SK-N-MC (cell line): ENCODE measurements around the gene MYH13.

Experiments
- DNase-seq: peaks from one replicate; pipeline ENCODE4 v3.0.0-alpha.2; 2011; ENCODE audit warnings: low read depth, low spot score
- H3K27ac ChIP-seq: fragments of 200-600 bp; sonication (generic); 2 replicates; pipeline ENCODE4 v1.5.1; 2016; ENCODE audit warnings: mixed run types
- H3K36me3 ChIP-seq: fragments of 200-600 bp; sonication (generic); 2 replicates; pipeline ENCODE4 v1.6.1; 2017; ENCODE audit warnings: antibody characterized with exemption, low read length, mixed read lengths; ENCODE audit not compliant: insufficient read depth
- H3K4me3 ChIP-seq: fragments of 200-600 bp; sonication (generic); 2 replicates; pipeline ENCODE4 v1.5.1; 2016
- H3K9ac ChIP-seq: fragments of 200-600 bp; sonication (generic); 2 replicates; pipeline ENCODE4 v1.8.0; 2017; ENCODE audit warnings: mixed run types, mixed read lengths; ENCODE audit not compliant: insufficient read length
- H3K9me3 ChIP-seq: fragments of 200-600 bp; sonication (generic); 2 replicates; pipeline ENCODE4 v1.6.1; 2017; ENCODE audit warnings: low read depth, mild to moderate bottlenecking, antibody characterized with exemption, low read length, moderate library complexity, mixed read lengths
- EZH2 ChIP-seq: fragments of 200-600 bp; sonication (generic); IDR thresholded peaks from one replicate; pipeline ENCODE4 v1.6.1; 2017; ENCODE audit warnings: antibody characterized with exemption
- FOXP2 ChIP-seq: optimal IDR thresholded peaks from 2 replicates; pipeline ENCODE3; 2011; ENCODE audit warnings: mild to moderate bottlenecking, moderate library complexity; ENCODE audit not compliant: insufficient read depth; ENCODE audit errors: extremely low read length, control extremely low read depth
- POLR2AphosphoS5 ChIP-seq: IDR thresholded peaks from 2 replicates; pipeline ENCODE4 v1.6.1; 2012; ENCODE audit warnings: mild to moderate bottlenecking, low read depth, low read length, borderline replicate concordance

The MYH13 gene

DNA sequence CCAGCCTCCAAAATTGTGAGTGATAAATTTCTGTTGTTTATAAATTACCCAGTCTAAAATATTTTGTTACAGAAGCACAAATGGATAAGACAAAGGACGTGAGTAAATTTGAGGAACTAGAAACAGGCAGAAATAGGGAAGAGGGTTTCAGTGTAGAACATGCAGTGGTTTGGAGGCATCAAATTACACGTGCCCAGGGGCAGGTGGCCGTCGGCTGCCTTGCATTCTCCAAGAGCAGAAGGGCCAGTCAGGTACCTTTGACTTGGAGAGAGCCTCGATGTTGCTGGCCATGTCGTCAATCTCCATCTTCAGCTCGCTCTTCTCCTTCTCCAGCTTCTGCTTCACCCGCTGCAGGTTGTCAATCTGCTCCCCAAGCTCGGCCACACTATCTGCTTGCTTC lies 54.3 kb downstream of the MYH13 start:
- no peak for DNase-seq
- H3K9me3 ChIP-seq: no peaks in the 10 kb centered on the region
- no peaks in the 10 kb centered on the region for H3K36me3 ChIP-seq
- H3K27ac ChIP-seq: no peak overlapping the region
- H3K4me3 ChIP-seq: no peak overlapping the region
- H3K9ac ChIP-seq: no peak overlapping the region
- TF ChIP-seq EZH2 (no peak), POLR2AphosphoS5 (no peak), FOXP2 (no peak)

DNA sequence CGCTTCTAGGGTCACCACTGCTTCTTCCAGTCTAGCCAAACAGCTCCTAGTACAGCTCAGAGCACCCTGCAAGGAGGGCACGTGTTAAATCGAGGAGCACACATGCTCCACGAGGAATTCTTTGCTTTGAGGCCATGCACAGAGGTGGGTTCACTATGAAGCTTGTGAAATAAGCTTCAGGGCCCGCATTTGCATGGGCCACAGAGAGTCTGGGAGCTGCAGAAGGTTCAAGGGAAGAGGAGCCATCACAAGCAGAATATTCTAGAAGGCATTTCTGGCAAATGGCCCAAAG lies 55.3 kb downstream of the MYH13 start:
- Histone ChIP-seq H3K36me3 (no peaks in the 10 kb centered on the region), H3K27ac (no peak overlapping the region), H3K9me3 (no peaks in the 10 kb centered on the region), H3K4me3 (no peak overlapping the region), H3K9ac (no peak overlapping the region)
- TF ChIP-seq EZH2 (no peak), POLR2AphosphoS5 (no peak), FOXP2 (no peak)
- DNase-seq: no peak

DNA sequence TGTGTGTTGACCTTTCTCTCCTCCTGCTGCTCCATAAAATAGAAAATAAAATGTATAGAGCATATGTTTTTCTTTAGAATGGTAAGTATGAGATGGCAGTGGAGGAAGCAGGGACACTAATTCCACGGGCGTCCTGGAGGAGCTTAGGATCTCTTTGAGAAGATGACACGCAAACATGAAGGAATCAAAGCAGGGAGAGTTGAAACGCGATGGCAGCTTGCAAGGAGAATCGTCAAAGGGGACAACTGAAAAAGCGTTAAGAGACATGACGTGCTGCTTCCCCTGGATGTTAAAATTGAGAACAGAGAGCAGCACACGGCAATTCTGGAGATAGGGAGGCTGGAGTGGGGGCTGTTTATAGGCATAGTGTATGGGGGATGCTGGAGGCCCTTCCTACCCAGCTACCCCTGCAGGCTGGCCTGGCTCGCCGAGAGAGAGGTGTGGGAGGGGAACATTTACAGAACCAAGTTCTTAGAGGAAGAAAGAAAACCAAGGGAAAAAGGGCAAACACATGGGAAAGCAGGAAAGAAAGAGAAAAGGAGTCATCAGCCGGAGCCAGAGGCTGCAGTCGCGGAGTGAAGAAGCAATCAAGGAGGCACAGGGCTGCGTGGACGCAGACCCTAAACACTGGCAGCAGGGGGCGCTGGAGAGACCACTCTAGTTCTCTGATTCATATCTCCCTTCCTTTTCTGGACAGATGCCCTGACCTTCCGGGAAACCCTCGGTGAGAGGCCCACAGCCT lies 55.8 kb downstream of the MYH13 start:
- TF ChIP-seq POLR2AphosphoS5 (no peak), EZH2 (no peak), FOXP2 (no peak)
- H3K9ac ChIP-seq: no peak overlapping the region
- no peaks in the 10 kb centered on the region for H3K36me3 ChIP-seq
- no peak overlapping the region for H3K27ac ChIP-seq
- H3K4me3 ChIP-seq: no peak overlapping the region
- H3K9me3 ChIP-seq: no peaks in the 10 kb centered on the region
- no peak for DNase-seq

DNA sequence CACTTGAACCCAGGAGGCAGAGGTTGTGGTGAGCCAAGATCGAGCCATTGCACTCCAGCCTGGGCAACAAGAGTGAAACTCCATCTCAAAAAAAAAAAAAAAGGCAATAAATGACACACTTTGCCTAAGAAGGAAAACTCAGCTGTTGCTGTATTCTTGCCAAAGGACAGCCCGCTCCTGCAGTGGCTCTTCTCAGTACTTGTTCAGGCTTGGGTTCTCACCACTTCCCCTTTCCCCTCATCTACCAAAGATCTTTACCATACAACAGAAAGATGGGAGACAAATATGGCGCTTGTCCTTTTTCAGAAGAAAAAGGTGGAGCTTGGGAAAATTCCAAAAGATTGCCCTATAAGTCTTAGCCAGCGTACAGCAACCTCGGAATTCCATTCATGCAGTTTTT lies 58.5 kb downstream of the MYH13 start:
- no peaks in the 10 kb centered on the region for H3K9me3 ChIP-seq
- no peaks in the 10 kb centered on the region for H3K36me3 ChIP-seq
- H3K27ac ChIP-seq: no peak overlapping the region
- no peak for TF ChIP-seq FOXP2
- no peak for TF ChIP-seq POLR2AphosphoS5
- TF ChIP-seq EZH2: no peak
- no peak for DNase-seq
- H3K4me3 ChIP-seq: no peak overlapping the region
- H3K9ac ChIP-seq: no peak overlapping the region

DNA sequence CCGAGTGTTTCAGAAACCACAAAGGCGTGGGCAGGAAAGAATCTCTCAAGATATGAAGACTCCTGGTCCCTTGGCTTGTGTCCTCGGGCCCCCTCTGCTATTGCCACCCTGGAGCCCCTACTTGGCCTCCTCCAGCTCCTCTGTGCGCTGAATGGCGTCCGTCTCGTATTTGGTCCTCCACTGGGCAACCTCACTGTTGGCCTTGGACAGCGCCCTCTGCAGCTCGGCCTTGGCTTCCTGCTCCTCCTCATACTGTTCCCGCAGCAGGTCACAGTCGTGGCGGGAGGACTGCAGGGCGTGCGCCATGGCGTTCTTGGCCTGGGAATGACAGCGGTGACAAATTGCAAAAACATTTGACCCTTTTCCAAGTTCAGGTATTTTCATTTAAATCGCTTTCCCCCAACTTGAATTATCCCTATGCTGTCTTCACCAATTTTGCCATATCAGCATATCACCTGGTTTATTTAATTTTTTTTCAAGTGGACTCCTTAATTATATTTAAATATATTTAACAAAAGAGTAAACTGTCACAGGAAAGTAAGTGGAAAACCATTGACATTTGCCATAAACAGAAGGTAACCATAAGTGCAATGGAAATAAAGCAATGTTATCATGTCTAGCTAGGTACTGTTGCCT lies 59.7 kb downstream of the MYH13 start:
- H3K36me3 ChIP-seq: no peaks in the 10 kb centered on the region
- no peak for DNase-seq
- no peak overlapping the region for H3K9ac ChIP-seq
- no peak for TF ChIP-seq FOXP2
- TF ChIP-seq EZH2: no peak
- TF ChIP-seq POLR2AphosphoS5: no peak
- no peaks in the 10 kb centered on the region for H3K9me3 ChIP-seq
- H3K4me3 ChIP-seq: no peak overlapping the region
- no peak overlapping the region for H3K27ac ChIP-seq

DNA sequence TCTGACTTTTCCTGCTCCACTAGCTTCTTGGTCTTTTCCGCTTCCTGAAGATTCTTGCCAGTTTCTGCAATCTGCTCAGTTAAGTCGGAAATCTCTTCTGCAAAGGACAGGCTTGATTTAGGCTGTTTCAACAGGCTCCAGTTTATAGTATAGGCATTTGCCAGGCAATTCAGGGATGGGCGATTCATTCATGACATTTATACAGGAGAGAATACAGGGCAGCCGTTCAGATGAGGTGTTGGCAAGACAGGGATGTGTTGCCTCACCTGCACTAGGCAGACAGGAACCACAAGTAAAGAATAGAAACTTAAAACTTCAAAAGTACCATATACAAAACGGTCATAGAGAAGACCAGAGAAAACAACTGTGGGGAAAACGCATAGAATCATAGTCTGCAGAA lies 61.7 kb downstream of the MYH13 start:
- Histone ChIP-seq H3K9me3 (no peaks in the 10 kb centered on the region), H3K4me3 (no peak overlapping the region), H3K9ac (no peak overlapping the region), H3K27ac (no peak overlapping the region), H3K36me3 (no peaks in the 10 kb centered on the region)
- DNase-seq: no peak
- TF ChIP-seq POLR2AphosphoS5: no peak
- no peak for TF ChIP-seq EZH2
- no peak for TF ChIP-seq FOXP2

DNA sequence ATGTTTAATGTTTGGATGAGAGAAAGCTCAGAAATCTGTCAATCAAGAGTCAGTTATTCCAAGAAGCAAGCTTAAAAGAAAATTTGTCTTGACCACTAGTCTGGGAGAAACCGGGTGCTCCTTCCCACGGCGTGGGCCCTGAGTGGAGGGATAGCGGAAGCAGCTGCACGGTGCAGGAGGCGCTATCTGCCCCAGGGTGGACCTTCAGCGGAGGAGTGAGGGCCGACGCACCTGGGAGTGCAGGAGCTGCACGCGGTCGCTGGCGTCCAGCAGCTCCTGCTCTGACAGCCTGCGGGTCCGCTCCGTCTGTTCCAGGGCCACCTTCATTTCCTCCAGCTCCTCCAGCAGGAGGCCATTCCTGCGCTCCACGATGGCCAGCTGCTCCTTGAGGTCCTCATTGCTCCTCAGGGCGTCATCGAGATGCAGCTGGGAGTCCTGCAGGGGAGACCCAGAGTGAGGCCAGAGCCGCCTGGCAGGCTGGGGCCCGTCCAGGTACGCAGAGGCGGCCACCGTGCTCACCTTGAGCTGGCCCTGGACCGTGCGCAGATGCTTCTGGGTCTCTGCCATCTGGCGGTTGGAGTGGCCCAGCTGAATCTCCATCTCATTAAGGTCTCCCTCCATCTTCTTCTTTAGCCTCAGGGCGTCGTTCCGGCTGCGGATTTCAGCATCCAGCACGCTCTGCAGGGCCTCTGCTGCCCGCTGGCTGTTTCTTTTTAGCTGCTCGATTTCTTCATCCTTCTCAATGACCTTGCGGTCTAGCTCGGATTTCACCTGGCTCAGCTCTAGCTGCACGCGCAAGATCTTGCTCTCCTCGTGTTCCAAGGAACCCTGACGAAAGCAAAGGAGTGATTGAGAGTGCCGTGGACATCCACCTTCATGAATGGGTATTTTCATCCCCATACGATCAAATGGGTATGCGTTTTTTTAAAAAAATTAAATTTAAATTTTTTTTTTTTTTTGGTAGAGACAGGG lies 63.5 kb downstream of the MYH13 start:
- TF ChIP-seq EZH2: no peak
- no peak for TF ChIP-seq FOXP2
- TF ChIP-seq POLR2AphosphoS5: no peak
- no peak overlapping the region for H3K9ac ChIP-seq
- no peak for DNase-seq
- H3K4me3 ChIP-seq: no peak overlapping the region
- H3K27ac ChIP-seq: no peak overlapping the region
- H3K9me3 ChIP-seq: no peaks in the 10 kb centered on the region
- H3K36me3 ChIP-seq: no peaks in the 10 kb centered on the region

DNA sequence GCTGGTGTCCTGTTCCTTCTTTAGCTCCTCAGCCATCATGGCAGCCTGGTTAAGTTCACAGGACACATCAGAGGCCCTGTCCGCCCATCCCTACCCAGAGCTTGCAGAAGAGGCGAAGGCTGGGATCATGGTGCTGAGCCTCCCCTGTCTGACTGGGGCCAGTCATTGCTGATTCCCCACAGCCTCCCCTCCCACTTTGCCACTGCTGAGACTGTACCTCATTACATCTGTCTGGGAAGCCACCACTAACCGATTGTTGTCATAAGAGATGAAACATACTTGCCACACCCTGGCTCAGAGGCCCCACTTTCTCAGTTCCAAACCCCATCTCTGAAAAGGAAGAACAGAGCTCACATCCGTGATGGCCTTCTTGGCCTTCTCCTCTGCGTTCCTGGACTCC lies 66.2 kb downstream of the MYH13 start:
- no peaks in the 10 kb centered on the region for H3K9me3 ChIP-seq
- no peaks in the 10 kb centered on the region for H3K36me3 ChIP-seq
- no peak overlapping the region for H3K9ac ChIP-seq
- H3K4me3 ChIP-seq: no peak overlapping the region
- no peak for DNase-seq
- H3K27ac ChIP-seq: no peak overlapping the region
- TF ChIP-seq POLR2AphosphoS5: no peak
- TF ChIP-seq EZH2: no peak
- no peak for TF ChIP-seq FOXP2
